ENCODE measurements around the gene CWC27. TPM values are rescaled to one million over a fixed set of nuclear protein-coding genes. Genes with fewer than 3 reads are reported as not detected.

The CWC27 gene
- polyA plus RNA-seq, 3 donors, result 44.1 to 47.6 (median 45.9) TPM

DNA sequence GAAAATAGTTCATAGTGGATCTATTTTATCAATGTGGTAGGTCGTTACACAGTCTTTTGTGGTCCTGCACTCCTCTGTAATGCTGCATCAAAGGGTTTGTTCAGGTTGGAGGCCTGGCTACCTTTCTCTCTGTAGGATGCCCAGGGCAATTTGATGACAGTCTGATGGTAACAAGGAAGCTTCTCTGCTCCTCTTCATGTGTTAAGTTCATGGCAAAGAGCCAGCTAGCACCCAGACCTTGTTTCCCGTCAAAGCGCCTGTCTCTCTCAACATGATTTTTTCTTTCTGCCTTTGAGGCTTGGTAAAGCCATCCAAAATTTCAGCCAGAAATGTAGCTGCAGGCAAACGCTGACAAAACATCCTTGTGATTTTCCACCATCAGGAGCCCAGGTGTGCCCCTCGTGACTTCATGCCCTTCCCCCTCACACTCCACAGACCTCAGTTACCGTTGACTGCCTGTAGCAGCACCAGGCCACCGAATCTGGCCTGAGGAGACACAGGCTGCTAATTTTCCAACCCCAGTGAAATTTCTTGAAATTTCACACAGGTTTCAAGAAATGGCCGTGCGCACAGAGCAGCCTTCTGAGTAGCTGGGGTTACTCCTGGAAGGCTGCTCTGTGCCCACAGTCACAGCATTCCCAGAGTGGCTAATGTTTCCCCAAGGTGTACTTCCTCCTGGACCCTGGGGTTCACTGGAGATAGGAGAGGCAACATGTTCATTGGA is 292.7 kb downstream of the CWC27 start:
- DNase-seq (ENCODE audit: low read depth in 3 of 3, low spot score in 2 of 3), result no peak

DNA sequence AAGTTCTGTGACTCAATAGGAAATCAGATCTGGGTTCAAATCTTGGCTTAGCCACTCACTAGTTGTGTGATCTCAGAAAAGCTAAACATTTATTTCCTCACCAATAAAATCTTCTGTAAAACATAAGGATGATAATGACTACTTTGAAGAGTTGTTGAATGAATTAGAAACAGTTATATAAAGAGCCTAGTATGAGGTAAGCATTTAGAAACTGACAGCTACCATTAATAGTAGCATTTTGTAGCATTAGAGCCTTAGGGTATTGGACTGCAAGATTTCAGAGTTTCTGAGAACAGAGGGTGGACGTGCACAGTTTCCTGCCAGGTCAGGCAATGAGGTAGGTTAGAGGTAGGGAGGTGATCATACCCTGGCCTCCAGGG is 293.2 kb downstream of the CWC27 start:
- DNase-seq (ENCODE audit: low read depth in 3 of 3, low spot score in 2 of 3), result no peak

DNA sequence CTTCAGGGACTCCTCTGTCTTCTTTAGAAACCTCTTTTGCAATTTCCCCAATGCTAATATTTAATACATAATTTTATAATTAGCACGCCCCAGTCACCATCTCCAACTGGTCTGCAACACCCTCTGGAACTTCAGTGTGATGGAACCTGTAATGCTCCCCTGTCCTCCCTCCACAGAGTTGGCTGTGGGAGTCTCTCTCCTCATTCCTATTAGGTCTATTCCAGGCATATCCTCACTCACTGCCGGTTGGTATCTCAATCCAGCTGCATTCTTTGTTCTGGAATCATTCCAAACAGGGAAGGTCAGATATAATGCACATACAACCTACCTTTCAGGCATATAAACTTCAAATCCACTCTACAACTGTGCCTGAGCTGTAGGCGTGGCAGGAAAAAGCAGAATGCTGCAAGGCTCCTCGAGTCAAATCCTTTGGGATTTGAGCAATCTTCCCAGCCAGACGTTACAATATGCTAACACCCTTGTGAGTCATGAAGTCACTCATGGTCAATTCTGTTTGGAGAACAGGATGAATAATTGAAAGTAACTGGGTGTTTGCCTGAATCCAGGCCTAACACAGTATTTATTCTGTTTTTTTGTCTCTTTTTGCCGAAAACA is 293.8 kb downstream of the CWC27 start:
- no peak for DNase-seq (ENCODE audit: low read depth in 3 of 3, low spot score in 2 of 3)

DNA sequence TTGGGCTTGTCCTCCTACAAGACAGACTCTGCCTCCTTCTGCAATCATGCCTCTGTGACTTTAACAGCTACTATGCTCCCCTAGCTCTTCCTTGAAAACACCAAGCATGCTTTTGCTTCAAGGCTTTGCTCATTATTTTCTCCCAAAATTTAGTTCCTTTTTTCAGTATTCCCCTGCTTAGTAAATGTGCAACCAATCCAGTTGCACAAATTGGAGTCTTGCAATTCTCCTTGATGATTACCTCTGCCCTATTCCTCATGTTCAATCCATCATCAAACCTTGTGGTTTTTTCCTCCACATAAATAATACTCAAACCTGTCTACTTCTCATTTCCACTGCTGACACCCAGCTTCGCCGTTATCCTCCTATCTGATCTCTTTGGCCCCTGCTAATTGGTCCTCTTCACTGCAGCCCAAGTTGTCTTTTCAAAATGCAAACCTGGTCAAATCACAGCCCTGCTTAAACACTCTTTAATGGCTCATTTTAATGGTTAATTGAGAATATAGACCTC is 296.3 kb downstream of the CWC27 start:
- no peak for DNase-seq (ENCODE audit: low read depth in 3 of 3, low spot score in 2 of 3)

DNA sequence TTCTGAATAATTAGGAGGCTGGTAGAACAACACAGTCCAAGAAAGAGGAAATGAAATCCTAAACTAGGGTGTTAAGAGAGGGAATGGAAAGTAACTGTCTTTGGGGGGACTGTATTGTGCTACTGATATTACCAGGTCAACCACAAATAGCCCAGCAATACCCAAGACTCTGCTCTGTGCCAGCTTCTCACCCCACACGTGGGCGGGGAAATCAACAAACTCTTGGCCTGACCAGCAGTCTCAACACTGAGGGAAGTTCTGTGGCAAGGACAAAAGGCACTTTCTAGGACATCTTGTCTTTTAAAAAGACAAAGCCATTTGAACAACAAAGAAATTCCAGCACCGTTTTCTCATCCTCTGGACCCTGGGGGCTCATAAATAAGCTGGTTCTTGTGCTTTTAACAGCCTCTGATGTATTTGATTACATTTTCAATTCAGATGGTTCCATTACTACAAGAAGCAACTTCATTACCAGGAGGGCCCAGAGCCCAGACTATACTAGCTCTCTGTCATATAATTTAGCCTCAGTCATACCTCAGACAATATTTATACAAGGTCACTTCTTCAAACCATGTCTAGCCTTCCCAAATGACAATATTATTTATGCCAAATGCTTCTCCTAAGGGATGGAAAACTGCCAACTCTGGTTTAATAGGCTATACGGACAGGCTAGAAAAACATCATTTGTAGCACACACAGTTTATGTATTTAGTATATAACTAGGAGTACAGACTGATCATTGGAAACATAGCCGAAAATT is 297.8 kb downstream of the CWC27 start:
- no peak for DNase-seq (ENCODE audit: low read depth in 3 of 3, low spot score in 2 of 3)

DNA sequence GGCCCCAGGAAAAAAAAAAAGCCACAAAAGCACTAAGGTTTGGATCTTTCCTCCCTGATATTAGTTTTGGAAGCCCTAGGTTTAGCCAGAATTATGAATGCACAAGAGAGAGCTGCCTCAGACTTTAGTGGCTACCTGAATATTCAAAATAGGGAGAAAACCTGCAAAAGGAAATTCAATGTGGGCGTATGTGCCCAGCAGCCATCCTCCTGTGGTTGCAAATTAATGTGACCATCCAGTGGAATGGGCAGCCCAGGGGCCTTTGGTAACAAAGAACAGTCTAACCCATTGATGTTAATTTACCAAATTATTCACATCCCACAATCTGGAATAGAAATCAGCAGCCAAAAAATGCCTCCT is 298.4 kb downstream of the CWC27 start:
- DNase-seq (ENCODE audit: low read depth in 3 of 3, low spot score in 2 of 3), result no peak

Other genes starting within 250 kb of the CWC27 start
- gene SHISAL2B, start 78.4 kb upstream of the CWC27 start, polyA plus RNA-seq (ENCODE audit: insufficient read length in 3 of 3), result under 1 TPM in 1 of 3 donors, not detected in 2; 0.34 TPM
- 10 to 100 TPM; 22.1 to 26.3 (median 24.3) TPM for gene SREK1IP1, start 239 bp upstream of the CWC27 start, polyA plus RNA-seq (ENCODE audit: insufficient read length in 3 of 3)

Measured in right renal cortex interstitium (tissue), 3 donors.